HG03064 (cell line): ENCODE results near the gene EPHA3.
A peak's percentile ranks its signal among the peaks of the same experiment; 100 is the strongest.

Experiments used
- ATAC-seq: cut with Tn5 transposase; IDR thresholded peaks from one replicate; pipeline ENCODE4 v1.9.1; 2021; ENCODE audit warnings: low read depth; ENCODE audit not compliant: unreplicated experiment

Gene EPHA3

DNA sequence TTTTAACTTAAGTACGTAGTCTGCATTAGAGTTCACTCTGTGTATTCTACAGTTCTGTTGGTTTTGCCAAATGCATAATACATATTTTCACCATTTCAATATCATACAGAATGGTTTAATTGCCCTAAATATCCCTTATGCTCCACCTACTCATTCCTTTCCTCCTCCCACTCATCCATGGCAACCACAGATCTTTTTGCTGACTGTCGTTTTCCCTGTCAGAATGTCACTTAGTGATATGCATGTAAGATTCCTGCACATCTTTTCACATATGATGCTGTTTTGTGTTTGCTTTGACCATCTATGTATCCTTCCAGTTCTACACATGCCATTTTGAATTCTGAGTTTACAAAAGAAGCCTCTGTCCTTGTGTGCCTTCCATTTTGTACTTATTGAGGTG lies 36.7 kb downstream of the EPHA3 start:
- no peak for ATAC-seq

DNA sequence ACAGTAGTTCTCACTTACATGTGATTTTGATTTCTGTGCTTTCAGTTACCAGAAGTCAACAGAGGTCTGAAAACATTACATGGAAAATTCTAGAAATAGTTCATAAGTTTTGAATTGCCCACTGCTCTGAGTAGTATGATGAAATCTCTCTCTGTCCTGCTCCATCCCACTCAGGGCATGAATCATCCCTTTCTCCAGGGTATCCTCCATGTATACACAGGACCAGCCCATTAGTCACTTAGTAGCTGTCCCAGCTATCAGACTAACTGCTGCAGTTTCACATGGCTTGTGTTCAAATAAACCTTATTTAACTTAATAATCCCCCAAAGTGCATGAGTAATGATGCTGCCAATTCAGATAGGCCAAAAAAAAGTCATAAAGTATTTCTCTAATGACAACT lies 38.6 kb downstream of the EPHA3 start:
- ATAC-seq: no peak

DNA sequence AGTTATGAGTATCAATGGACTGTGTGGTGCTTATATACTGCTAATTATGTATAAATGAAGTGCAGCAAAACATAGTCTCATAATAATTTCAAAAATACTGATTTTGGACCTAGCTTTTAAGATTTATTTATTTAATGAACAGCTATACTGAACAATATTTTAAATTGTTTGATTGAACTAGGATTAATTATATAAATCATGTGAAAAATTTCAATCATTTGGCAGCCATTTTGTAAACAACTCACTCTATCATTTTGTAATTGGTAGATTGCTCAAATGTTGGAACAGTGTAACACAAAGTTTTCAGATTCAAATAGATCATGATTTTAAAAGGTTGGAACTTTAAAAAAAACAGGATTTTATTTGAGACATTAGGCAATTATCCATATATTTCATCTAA lies 47.0 kb downstream of the EPHA3 start:
- no peak for ATAC-seq

DNA sequence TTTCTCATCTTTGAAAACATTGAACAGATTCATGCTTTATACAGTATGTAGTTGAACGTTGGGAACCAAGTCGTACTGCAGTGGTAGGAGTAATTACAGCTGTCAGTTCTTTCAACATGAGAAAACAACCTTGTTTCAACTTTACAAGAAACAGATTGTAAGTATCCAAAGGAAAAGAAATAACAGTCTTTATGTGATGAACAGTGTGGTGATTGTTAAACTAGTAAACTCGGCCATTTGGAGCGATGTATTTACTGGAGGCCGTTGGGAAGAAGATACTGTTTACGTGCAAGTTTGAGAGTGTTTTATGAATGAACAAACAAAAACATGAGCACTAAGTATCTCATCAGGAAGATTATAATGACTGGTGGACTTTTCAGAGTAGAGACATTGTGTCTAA lies 48.4 kb downstream of the EPHA3 start:
- no peak for ATAC-seq

DNA sequence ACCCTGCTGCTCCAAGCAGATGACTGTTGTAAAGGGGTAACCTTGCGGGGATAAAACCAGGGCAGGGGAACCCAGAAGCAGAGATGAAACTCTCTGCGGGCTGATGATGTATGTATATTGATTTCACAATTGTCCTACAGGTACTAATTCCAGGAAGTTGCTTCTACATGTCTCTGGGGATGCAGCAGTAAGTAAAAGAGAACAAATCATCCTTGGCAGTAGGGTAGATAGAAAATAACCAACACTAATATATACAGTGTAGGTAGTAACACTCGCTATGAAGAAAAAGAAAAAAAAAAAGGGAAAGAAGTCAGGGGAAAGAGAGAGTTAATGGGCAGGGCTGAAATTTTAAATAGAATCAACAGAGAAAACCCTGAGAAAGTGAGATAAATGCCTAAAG lies 50.2 kb downstream of the EPHA3 start:
- no peak for ATAC-seq

DNA sequence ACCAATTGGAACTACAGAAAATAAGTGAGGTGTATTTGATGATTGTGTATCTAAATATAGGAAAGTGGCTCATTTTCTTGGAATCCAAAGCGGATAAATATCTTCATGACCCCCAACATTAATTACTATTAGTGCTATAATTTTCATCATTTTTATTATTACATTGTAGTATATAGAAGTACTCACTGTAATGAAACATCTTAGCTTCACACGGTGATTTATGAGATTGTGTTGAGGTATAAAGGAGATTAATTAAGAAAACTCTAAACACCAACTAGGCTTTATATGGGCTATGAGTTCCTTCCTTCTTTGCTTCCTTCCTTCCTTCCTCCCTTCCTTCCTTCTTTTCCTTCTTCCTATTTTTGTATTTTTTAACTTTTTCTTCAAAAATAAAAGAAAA lies 52.2 kb downstream of the EPHA3 start:
- no peak for ATAC-seq

DNA sequence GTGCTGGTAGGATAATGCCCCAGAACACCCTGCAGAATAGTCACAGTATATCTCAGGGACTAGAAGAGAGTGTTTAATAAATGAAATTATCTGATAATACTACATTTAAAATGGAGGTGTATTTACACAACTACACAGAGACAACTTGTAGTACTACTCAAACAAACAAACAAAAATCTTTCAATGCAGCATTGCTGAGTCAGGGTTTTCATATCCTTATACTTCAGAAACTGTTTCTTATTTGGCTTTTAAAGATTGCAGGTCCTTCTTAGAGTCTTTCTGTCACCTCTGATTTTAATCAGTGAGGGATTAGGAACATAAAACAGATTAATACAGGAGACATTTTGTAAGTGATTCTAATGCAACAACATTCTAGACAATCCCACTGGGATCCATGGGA lies 57.4 kb downstream of the EPHA3 start:
- no peak for ATAC-seq

DNA sequence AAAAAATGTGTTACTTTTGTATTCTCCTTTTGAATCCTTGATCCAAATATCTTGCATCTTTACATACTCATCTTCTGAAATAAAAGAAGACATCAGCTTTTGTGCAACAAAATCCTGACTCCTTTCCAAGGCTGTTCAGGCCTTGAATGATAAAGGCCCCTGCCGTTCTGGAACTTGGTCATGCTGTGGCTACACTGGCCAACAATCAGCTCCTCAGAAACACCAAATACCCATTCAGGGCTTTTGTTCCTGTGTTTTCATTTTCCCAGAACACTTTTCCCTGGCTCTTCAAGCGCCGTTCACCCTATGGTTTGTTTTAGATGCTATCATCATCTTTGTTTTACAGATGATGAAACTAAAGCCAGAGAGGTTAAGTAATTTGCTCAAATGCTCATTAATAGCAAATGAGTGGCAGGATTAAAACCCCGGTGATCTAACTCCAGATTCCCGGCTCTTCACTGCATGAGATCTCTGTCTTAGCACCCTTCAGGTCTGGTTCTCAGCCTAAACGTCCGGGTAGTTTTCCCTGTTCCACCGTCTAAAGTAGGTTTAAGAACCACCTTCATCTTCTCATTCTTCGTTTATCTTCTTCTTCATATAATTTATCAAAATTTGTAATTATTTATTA lies 58.3 kb downstream of the EPHA3 start:
- ATAC-seq: no peak

DNA sequence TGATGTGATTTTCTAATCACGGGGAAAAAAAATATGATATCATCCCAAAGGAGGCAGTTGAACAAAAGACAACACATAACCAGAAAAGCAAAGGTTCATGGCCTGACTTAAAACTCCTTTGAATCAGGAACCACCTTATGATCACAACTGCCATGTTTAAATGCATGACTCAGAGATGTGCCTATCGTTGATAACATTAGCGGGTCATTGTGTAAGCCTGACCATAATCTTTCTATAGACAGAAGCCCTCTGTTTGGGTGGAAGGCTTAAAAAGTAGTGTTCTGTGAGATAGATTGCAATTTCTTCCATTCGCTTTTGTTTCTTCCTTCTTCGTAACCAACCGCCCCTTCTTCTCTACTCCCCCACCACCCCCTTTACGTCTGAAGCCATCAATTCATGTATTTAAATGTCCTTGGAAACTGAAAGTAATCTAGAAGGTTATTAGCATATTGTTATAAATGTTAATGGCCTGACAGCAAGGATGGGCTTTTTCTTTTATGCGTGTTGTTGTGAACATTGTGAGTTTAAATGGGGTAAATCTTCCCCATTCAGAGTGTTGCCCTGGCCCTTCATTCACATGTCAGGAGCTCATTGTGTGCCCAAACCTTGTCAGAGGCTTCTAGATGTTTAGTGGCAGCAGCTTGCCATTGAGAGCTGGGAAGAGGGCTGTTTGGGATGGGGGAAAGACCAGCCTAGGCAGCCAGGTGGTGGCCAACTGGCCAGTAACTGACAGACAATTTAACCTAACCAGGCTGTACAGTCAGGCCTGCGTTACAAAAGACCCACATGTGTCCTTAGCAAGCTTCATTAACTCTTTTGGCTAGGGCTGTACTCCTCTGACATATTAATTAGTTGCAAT lies 64.5 kb downstream of the EPHA3 start:
- no peak for ATAC-seq

DNA sequence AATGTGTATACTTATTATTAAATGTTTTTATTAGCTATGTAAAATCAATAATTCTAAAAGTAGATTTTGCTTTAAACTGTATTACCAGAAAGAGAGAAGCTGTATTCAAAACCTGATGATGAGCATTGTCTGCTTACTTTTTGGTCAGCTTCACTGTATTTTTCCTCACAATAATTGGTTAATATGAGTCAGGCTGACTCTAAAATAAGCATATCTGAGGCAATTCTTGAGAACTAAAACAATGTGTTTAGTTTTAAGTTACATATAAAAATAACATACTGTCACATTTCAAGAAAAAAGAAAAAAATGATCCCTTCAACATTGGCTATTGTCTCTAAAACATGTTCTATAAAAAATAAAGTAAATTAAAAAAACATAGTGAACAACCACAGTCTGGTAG lies 66.1 kb downstream of the EPHA3 start:
- no peak for ATAC-seq

DNA sequence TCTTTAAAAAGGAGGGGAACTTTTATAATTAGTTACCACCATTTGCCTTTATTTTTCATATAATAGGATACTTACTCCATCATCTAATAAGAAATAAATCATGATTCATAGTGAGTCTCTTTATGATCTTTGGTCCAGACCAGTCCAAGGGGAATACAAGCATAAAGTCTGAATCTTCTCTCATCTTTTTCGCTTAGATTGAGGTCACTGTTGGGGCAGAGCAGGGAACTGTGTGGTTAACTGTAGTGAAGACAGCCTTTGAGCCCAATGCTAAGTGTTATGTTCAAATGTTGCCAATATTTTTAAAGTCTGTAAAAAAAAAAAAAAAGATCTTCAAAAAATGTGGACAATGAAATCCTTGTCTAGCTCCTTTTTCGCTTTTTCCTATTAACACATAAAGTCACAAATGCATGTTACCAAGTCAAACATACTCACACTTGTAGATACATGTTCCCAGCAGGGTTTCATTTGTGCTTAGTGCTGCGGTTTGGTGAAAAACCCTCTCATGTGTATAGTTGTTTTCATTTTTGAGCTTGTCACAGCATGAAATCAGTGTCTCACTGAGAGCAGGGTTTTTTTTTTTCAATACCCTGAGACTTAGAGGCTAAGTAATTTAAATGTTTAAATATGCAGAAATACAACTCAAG lies 72.1 kb downstream of the EPHA3 start:
- peak; percentile 91 for ATAC-seq

DNA sequence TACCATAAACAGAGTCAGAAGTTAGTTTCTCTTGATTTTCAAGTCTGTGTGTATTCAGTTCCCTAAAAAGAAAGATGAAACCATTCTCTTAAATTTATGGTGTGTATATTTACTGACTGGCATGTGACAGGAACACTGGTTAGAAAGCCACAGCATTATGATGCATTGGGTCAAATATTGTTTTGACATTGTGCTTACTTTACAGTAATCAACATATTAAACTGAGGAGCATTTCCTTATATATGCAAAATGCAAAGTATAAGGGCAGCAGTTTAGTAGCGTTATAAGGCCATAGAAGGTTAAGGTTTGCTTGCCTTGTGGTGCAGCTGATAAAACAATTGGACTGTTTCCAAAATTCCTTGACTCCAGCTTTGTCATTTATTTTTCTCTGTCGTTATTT lies 72.9 kb downstream of the EPHA3 start:
- no peak for ATAC-seq

DNA sequence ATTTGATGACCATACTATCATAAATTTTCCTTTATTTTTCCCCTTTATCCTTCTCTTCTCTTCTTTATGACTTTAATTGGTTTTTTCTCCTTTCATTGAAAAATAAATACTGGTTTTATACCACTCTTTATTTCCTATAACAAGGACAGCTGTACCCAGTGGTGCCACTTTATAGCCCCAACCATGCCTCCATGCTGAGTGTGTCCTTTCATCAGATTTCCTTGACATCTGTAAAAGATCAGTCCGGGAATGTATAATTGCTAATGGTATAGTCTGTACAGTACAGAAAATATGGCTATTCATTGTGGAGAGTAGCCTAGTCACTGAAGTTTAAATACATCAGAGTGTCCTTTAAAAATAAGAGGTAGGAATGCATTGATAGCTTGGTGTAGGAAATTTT lies 74.6 kb downstream of the EPHA3 start:
- no peak for ATAC-seq

DNA sequence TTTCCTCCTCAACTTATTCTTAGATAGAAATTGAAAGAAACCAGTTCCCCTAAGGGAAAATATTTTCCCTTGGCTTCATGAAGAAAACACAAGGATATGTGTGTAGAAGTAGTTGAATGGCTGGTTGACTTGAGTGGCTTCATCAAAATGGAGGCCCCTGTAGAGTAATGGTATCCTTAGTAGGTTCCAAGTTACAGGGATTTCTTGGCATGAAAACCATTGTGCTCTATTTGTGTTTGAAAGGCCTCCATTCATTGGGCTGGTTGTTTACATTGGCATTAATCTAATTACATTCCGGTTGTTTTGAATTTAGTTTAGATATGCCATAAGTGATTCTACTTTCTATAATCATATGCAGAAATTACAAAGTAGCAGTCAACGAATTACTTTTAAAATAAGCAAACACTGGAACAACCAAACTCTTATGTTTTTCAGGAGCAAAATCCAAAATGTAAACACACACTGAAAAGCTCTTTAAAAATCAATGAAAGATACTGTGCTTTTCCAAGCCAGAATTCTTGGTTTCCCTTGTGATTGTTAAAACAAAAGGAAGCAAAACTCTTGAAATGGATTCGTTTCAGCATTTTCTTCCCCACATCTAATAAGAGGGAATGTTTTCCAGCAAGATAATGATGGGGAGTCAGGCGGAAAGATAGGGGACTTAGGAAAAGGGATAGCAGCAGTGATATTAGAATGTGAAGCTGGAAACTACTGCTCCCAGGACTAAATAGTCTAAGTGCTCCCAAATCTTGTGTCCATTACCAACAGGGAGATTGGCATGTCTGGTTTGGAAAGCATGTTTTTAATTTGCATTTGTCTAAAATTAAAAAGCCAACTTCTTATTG lies 77.0 kb downstream of the EPHA3 start:
- ATAC-seq: no peak

DNA sequence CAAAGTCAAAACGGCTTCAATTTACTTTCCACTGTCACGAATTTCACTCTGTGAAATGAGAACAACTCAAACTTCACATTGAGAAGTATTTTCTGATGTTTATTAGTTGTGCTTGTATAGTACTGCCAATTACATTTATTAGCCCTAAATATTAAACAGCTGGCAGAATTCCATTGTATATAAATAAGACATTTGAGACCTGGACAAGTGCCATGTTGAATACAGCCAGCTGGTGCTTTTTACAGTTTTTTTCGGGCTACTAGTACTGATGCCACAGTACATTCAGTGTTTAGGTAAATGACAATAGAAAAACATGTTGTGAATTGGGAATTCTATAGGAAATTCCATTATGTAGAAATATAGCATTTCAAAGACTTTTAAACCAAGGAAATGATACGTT lies 79.0 kb downstream of the EPHA3 start:
- ATAC-seq: no peak

DNA sequence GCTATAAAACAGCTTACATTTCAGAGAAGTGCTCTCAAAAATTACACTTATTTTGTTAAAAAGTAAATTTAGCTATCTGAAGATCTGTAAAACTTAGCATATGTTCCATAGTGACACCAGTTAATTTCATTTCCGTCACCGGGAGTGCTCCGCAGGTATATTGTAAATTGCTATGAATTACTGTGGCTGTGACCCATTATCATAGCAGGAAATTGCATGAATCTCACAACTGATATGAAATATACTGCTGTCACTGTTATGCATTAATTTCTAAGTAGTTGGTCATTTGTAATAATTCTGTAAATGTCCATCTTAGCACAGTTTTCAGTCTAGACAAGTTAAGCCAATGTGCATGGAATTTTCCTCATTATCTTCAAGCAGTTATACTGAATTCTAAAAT lies 91.2 kb downstream of the EPHA3 start:
- no peak for ATAC-seq

DNA sequence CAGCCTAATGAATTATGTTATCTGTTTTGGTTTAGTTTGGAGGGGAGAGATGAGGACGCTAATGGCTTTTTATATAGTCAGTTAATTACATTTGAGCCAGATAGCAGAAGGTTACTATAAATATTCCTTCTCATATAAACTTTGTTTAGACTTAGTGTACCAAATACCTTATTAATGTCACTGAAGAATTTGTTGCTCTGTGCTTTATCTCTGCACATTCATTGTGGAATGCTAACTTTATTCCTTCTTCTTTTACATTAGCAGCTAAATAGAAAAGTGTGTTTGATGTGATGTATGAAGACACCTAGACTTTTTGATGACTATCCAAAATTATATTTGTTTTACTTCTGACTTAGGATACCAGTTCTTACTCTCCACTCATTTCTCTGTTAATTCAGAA lies 105.2 kb downstream of the EPHA3 start:
- ATAC-seq: no peak

DNA sequence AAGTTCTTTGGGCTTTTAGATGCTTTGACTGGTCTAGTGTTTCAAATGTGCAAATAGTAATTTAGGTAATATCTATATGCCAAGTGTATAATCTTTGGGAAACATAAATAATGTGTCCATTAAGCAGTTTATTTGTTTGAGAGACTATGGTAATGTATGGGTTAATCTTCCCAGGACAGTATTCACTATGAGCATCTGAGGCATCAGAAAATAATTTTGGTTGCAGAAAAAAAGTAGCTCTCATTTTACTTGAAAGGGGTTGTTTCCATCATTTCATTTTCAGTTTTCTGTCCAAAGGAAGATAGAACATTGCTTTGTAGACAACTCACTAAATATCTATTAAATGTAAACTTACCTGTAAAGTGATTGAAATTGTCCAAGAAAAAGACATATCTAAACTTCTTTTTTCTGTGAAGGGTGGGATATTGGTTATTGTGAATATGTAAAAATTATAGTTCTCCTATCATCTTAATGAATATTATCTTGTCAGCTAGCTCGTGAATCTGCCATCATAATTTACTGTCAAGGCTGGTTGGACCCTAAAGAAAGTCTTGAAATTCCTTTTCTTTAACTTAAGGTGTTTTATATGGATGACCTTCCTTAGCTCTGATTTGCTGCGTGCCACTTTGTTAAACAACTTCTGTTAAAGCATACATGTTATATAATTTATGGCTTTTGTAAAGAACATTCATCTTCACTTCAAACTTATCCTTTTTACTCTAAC lies 108.8 kb downstream of the EPHA3 start:
- ATAC-seq: no peak

DNA sequence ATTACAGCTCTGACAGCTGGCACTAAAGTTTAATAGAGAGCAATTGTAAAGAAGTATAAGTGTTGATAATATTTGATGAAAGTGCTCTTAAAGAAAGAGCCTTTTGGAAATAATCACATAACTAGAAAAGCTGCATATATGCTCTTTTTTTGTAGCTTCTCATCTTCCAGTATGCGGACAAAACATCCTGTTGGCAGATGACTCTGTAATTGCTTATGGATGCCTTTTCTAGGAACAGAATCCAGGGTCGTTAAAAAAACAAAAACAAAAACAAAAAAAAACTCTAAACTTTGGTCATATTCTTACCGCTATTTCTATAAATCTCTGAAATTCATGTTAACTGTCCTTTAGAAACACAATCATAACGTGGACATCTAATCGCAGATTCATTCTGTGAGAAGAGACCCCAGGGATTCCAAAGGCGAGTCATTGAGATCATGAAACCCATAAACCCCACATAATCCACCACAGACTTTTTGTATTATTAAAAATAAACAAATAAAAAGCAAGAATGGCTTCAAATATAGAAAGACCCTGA lies 109.8 kb downstream of the EPHA3 start:
- ATAC-seq: no peak

DNA sequence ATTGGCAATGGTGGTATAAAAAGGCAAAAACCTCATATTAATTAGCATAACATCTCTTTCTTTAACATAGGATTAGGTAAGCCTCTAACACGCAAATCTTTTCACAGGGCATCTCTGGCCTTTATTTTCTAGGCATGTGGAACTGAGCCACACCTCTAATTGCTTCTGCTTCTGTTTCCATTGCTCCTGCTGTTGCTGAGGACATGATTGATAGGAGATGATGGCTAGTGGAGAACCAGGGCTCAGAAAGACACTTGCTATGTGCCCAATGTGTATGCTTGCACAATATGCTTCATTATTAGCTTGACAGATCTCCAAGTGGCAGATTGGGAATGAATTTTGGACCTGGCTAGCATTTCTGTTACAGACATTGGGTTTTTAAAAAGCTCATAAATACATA lies 114.5 kb downstream of the EPHA3 start:
- no peak for ATAC-seq
